Measurements from ENCODE around the gene FAM163B.

The FAM163B gene

DNA sequence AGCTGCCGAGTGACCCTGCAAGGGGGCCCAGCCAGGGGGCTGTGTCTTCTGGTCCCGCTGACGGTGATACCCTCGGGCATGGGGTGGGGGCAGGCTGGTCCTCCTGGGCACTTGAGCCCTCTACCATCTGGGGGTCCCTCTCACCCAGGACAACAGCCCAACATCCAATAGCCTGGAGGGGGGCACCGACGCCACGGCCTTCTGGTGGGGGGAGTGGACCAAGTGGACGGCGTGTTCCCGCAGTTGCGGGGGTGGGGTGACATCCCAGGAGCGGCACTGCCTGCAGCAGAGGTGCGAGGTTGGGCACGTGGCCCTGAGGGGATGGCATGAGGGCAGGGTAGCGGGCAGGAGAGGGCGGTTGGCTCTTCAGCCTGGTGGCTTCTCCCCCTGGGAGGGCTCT, 71.9 kb downstream of the FAM163B start:
- Mint-ChIP-seq H3K4me1 (peaks cover 49% of the 10 kb centered on the region), H3K27me3 (ENCODE audit: low read depth) (peaks cover 29% of the 10 kb centered on the region), H3K4me3 (no peak overlapping the region), H3K9me3 (no peaks in the 10 kb centered on the region), H3K36me3 (ENCODE audit: low read depth) (no peaks in the 10 kb centered on the region), H3K27ac (no peak overlapping the region)
- TF ChIP-seq, protein P1, sequence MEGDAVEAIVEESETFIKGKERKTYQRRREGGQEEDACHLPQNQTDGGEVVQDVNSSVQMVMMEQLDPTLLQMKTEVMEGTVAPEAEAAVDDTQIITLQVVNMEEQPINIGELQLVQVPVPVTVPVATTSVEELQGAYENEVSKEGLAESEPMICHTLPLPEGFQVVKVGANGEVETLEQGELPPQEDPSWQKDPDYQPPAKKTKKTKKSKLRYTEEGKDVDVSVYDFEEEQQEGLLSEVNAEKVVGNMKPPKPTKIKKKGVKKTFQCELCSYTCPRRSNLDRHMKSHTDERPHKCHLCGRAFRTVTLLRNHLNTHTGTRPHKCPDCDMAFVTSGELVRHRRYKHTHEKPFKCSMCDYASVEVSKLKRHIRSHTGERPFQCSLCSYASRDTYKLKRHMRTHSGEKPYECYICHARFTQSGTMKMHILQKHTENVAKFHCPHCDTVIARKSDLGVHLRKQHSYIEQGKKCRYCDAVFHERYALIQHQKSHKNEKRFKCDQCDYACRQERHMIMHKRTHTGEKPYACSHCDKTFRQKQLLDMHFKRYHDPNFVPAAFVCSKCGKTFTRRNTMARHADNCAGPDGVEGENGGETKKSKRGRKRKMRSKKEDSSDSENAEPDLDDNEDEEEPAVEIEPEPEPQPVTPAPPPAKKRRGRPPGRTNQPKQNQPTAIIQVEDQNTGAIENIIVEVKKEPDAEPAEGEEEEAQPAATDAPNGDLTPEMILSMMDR (IDR thresholded peaks at IDR 0.05; ENCODE audit: unreplicated experiment in 3 of 3): no peak

DNA sequence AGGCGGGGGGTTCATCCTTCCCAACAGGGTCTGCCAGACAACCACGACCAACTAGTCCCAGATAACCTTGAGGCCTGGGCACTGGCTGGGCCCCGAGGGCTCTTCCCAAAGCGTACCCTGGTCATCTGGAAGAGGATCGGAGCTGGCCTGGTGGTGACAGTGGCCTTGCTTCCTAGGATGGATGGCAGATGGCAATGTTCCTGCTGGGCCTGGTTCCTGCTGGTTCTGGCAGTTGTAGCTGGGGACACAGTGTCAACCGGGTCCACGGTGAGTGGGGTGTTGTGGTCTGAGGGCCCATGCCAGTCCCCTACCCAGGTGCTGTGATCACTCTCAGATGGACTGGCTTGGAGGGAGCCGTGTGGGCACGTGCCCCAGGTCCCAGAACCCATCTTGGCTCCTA, 72.7 kb downstream of the FAM163B start:
- H3K9me3 Mint-ChIP-seq: no peaks in the 10 kb centered on the region
- H3K27ac Mint-ChIP-seq: no peak overlapping the region
- H3K27me3 Mint-ChIP-seq (ENCODE audit: low read depth): peaks cover 32% of the 10 kb centered on the region
- H3K4me3 Mint-ChIP-seq: peak overlapping the region in 1 of 3 experiments; percentile 20
- H3K36me3 Mint-ChIP-seq (ENCODE audit: low read depth): no peaks in the 10 kb centered on the region
- TF ChIP-seq, protein P1 (IDR thresholded peaks at IDR 0.05; ENCODE audit: unreplicated experiment in 3 of 3): no peak
- peaks cover 56% of the 10 kb centered on the region for H3K4me1 Mint-ChIP-seq

DNA sequence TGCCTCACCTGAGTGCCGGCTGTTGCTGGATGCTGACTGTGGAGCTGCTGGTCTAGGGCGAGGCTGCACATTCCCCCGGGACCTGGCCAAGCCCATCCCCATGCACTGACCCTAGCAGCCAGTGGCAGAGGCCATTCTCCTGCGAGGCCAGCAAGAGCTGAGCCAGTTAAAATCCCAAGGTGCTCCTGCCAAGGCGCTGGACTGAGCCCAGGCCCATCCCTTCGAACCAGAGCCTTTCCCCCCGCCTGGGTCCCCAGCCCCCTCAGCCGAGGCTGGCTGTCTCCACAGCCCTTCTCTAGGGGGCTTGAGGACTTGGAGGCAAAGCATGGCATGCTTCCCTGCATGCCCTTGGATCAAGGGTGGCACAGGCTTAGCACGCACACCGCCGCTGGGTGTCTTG, 73.1 kb downstream of the FAM163B start:
- no peak overlapping the region for H3K27ac Mint-ChIP-seq
- TF ChIP-seq, protein P1 (IDR thresholded peaks at IDR 0.05; ENCODE audit: unreplicated experiment in 3 of 3): no peak

DNA sequence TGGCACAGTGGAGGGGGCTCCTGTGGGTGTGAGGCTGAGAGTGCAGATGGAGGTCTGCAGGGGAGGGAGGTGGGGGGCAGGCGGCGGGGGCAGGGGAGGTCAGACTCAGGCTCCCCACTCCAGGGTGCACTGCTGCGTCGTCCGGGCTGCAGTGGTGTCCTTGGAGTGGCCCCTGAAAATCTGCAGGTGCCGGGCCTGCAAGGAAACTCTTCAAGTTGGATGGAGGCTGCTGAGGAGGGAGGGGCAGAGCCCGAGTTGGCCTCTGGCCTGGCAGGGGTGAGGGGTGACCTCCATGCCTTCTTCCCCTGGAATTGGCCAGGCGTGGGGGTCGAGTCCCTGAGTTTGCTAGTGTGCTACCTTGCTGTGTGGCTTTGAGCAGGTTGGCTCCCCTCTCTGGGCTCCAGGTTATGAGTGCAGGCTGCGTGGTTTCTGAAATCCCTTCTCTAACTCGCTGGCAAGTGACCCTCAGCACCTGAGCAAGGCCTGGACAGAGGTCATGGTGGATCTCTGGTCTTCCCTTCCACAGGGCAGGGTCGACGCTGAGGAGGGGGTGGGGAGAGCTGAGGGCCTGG, 73.8 kb downstream of the FAM163B start:
- H3K4me3 Mint-ChIP-seq: peak overlapping the region; percentile 57 to 77 (median 73)
- TF ChIP-seq, protein P1 (IDR thresholded peaks at IDR 0.05; ENCODE audit: unreplicated experiment in 3 of 3): no peak
- no peaks in the 10 kb centered on the region for H3K9me3 Mint-ChIP-seq
- no peaks in the 10 kb centered on the region for H3K36me3 Mint-ChIP-seq (ENCODE audit: low read depth)
- peaks cover 60% of the 10 kb centered on the region for H3K4me1 Mint-ChIP-seq
- peak overlapping the region in 1 of 3 experiments; percentile 69 for H3K27ac Mint-ChIP-seq
- H3K27me3 Mint-ChIP-seq (ENCODE audit: low read depth): peaks cover 34% of the 10 kb centered on the region

More for the DNA sequence above, 73.1 kb downstream of the FAM163B start:
- Mint-ChIP-seq H3K9me3 (no peaks in the 10 kb centered on the region), H3K4me1 (peaks cover 58% of the 10 kb centered on the region), H3K36me3 (ENCODE audit: low read depth) (no peaks in the 10 kb centered on the region), H3K27me3 (ENCODE audit: low read depth) (peaks cover 32% of the 10 kb centered on the region), H3K4me3 (peak overlapping the region in 2 of 3 experiments; percentile 23 to 71)

DNA sequence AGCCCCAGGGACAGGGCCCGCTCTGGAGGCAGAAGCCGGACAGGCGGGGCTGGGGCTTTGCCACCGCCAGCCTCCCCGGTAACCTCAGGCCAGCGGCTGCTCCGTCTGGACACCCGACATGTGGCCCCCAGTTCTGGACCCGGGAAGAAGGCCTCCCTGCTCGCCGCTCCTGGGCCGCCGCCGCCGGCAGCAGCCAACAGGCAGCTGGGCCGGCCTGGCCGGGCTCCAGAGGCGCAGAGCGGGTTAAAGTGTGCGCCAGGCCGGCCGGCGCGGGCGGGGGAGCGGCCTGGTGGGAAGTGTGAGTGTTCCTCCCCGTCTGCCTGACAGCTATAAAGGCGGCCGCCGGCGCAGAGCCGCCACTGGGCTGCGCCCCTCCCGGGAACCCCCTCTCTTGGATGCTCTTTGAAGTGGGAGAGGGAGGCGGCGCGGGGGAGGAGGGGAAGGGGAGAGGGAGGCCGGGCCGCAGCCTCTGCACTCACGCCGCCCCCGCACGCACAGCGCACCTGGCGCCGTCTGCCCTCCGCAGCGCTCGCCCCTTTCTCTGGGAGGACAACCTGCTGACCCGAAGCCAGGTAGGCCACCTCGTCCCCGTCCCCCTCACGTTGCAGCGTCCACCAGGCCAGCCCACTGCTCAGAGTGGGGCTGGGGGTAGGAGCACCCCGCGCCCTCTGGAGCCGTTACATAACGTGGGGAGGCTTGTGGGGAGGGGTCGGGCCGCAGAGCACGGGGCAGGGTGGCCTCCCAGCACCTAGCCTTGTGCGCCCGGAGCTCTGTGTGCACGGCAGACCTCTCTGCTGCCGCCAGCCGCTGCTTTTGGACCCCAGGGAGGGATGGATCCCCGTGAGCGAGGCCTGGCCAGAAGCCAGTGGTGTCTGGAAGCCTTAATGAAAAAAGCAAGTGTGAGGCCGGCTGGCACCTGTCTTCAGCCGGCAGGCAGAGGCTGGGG, 74.6 kb downstream of the FAM163B start, which contains the start of gene ADAMTSL2:
Gene ADAMTSL2 (plus strand): TSS at position 359 of the 946 bp plus-strand sequence. CDS start 2,009 bp downstream, outside the sequence.
- peaks cover 56% of the 10 kb centered on the region for H3K4me1 Mint-ChIP-seq
- peak within 1 kb of the TSS; percentile 57 to 77 (median 73) for H3K4me3 Mint-ChIP-seq
- H3K27me3 Mint-ChIP-seq (ENCODE audit: low read depth): peaks cover 30% of the 10 kb centered on the region
- H3K36me3 Mint-ChIP-seq (ENCODE audit: low read depth): no peaks in the 10 kb centered on the region
- H3K9me3 Mint-ChIP-seq: no peaks in the 10 kb centered on the region
- H3K27ac Mint-ChIP-seq: peak within 1 kb of the TSS in 2 of 3 experiments; percentile 79 to 87
- TF ChIP-seq, protein P1 (IDR thresholded peaks at IDR 0.05; ENCODE audit: unreplicated experiment in 3 of 3): no peak

All from nephron (organoid).